Measurements from ENCODE around the gene ENOPH1.

DNA sequence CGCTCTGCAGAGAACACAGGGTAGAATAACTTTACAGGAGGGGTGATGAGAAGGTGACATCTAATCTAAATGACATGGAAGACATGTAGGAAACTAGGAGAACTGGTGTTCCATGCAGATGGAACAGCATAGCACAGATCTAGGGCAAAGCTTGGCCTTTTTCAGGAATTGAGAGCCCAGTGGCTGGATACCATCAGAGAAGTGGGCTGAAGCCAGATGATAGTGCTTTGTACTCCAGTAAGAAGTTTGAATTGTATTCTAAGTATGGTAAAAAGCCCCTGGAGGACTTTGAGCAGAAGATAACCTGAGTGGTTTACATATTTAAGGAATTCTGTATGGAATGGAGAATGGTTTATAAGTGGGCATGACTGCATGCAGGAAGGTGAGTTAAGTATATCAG lies 32.8 kb downstream of the ENOPH1 start:
- TF ChIP-seq, protein P1, sequence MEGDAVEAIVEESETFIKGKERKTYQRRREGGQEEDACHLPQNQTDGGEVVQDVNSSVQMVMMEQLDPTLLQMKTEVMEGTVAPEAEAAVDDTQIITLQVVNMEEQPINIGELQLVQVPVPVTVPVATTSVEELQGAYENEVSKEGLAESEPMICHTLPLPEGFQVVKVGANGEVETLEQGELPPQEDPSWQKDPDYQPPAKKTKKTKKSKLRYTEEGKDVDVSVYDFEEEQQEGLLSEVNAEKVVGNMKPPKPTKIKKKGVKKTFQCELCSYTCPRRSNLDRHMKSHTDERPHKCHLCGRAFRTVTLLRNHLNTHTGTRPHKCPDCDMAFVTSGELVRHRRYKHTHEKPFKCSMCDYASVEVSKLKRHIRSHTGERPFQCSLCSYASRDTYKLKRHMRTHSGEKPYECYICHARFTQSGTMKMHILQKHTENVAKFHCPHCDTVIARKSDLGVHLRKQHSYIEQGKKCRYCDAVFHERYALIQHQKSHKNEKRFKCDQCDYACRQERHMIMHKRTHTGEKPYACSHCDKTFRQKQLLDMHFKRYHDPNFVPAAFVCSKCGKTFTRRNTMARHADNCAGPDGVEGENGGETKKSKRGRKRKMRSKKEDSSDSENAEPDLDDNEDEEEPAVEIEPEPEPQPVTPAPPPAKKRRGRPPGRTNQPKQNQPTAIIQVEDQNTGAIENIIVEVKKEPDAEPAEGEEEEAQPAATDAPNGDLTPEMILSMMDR (IDR thresholded peaks at IDR 0.05; ENCODE audit: low read length) = no peak
- no peak for TF ChIP-seq EZH2 (IDR thresholded peaks at IDR 0.05; ENCODE audit: borderline replicate concordance, low read length)
